ENCODE results near the gene KLHL29. TPM values are rescaled to one million over a fixed set of nuclear protein-coding genes. Genes with fewer than 3 reads are reported as not detected.
A peak's percentile ranks its signal among the peaks of the same experiment; 100 is the strongest.

The KLHL29 gene
- total RNA-seq, 1 donor: 14.7 TPM

- H3K4me3 ChIP-seq (ENCODE audit: low read depth, low read length): no peak overlapping the region
- TF ChIP-seq, protein P1, sequence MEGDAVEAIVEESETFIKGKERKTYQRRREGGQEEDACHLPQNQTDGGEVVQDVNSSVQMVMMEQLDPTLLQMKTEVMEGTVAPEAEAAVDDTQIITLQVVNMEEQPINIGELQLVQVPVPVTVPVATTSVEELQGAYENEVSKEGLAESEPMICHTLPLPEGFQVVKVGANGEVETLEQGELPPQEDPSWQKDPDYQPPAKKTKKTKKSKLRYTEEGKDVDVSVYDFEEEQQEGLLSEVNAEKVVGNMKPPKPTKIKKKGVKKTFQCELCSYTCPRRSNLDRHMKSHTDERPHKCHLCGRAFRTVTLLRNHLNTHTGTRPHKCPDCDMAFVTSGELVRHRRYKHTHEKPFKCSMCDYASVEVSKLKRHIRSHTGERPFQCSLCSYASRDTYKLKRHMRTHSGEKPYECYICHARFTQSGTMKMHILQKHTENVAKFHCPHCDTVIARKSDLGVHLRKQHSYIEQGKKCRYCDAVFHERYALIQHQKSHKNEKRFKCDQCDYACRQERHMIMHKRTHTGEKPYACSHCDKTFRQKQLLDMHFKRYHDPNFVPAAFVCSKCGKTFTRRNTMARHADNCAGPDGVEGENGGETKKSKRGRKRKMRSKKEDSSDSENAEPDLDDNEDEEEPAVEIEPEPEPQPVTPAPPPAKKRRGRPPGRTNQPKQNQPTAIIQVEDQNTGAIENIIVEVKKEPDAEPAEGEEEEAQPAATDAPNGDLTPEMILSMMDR (IDR thresholded peaks at IDR 0.05; ENCODE audit: insufficient read depth, low read depth, low read length): no peak
- peak; percentile 50 for DNase-seq (ENCODE audit: low read depth)
Observed at GRCh38 chr2:23578964-23579671, 194.1 kb downstream of the KLHL29 start.

GRCh38 chr2:23579674-23580073, 194.7 kb downstream of the KLHL29 start:
- DNase-seq (ENCODE audit: low read depth): no peak
- TF ChIP-seq, protein P1 (IDR thresholded peaks at IDR 0.05; ENCODE audit: insufficient read depth, low read depth, low read length): no peak
- no peak overlapping the region for H3K4me3 ChIP-seq (ENCODE audit: low read depth, low read length)

- no peak for DNase-seq (ENCODE audit: low read depth)
- TF ChIP-seq, protein P1 (IDR thresholded peaks at IDR 0.05; ENCODE audit: insufficient read depth, low read depth, low read length): no peak
- H3K4me3 ChIP-seq (ENCODE audit: low read depth, low read length): no peak overlapping the region
Observed at GRCh38 chr2:23583467-23583866, 198.5 kb downstream of the KLHL29 start.

DNA sequence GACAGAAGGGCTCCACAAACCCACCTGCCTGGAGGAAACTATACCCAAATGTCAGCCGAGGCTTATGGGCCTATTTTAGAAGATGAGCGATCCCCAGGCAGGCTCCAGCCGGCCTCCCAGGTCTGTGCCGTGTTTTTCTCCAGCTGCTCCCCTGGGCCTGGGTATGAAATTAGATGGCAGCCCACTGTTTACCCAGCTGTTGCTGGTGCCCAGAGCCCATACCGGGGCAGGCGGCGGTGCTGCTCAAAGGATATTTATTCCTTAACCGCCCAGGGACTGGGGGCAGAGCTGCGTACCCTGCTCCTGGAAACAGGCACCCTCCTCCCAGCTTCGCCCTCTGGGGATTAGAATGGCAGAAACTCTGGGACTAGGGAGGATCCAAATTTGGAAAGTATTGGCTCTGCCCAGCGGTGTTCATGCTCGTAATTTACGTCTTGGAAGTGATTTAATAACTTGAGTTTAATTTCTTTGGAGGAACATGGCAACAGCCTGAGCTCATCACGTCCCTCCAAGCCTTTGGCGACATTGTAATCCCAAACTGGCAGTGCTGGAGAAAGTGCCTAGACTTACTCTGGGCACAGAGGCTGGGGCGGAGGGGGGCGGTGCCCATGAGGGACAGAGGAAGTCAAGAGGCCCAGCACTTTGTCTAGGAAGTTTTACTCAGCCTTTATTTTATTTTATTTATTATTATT, 199.2 kb downstream of the KLHL29 start:
- H3K4me3 ChIP-seq (ENCODE audit: low read depth, low read length): no peak overlapping the region
- TF ChIP-seq, protein P1 (IDR thresholded peaks at IDR 0.05; ENCODE audit: insufficient read depth, low read depth, low read length): no peak
- DNase-seq (ENCODE audit: low read depth): no peak

DNA sequence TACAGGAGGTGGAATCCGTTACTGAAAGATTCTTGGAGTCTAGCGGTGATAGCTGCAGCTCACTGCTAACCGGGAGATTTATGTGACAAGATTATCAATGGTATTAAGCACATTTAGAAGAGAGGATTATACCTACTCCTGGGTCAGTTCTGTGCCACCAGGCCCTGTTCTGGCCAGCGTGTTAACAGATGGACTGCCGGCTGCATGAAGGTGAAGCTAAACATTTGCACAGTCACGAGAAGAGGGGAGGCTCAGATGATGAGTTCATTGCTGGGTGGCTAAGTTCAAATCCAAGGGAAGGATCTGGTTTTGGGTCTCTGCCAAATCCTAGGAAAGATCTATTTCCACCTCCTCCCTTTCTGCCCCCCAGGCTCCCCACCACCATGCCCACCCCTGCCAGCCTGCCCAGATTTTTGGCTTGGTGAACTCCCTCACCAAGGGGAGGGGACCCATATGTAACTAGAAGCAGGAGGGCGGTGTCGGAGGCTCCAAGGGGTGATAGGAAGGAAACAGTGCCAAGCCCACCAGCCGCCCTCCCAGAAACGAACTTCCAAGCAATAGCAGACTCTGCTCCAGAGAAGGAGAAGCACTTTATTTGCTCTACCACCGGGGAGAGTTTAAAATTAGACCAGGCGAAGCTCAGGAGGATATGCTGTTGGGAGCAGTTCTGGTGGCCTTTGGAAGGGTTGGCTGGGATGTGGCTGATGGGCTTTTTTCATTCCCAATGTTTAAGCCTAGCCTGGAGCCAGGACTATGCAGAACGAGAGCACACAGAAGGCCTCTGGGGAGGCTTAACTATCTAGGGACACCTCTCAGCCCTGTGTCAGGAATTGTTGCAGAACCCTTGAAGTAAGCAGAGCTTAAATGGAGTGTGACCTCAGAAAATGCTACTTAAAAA, 200.5 kb downstream of the KLHL29 start:
- H3K4me3 ChIP-seq (ENCODE audit: low read depth, low read length): no peak overlapping the region
- TF ChIP-seq, protein P1 (IDR thresholded peaks at IDR 0.05; ENCODE audit: insufficient read depth, low read depth, low read length): no peak
- no peak for DNase-seq (ENCODE audit: low read depth)

- no peak overlapping the region for H3K4me3 ChIP-seq (ENCODE audit: low read depth, low read length)
- TF ChIP-seq, protein P1 (IDR thresholded peaks at IDR 0.05; ENCODE audit: insufficient read depth, low read depth, low read length): no peak
- no peak for DNase-seq (ENCODE audit: low read depth)
Observed at GRCh38 chr2:23586741-23587306, 201.8 kb downstream of the KLHL29 start.

Data from fibroblast of villous mesenchyme (primary cell).